Panc1 (cell line): ENCODE measurements around the gene SLC8A1. TPM values are rescaled to one million over a fixed set of nuclear protein-coding genes. Genes with fewer than 3 reads are reported as not detected.

Experiments used
- ATAC-seq: fragments of 200-7000 bp; cut with Tn5 transposase; 2 replicates; pipeline ENCODE4 v1.9.1; 2020; ENCODE audit warnings: mild to moderate bottlenecking, moderate library complexity
- BruUV-seq: library from RNA; stranded (reverse); fragments of 400-500 nt; replicated peaks from 2 replicates; lab custom pipeline; 2021; lab: Mats Ljungman, UMichigan
- CTCF ChIA-PET: fragments of 300-600 bp; sonication (Branson Sonifier 250); formaldehyde crosslinking; loops from one replicate; lab custom pipeline; 2022; ENCODE audit warnings: antibody characterized with exemption; lab: Charles Lee
- POLR2A ChIA-PET: fragments of 300-600 bp; sonication (Branson Sonifier 250); formaldehyde crosslinking; loops from one replicate; lab custom pipeline; 2022; ENCODE audit warnings: antibody characterized with exemption; lab: Charles Lee
- DNase-seq: peaks from one replicate; pipeline ENCODE4 v3.0.0-alpha.2; 2010; ENCODE audit warnings: low read depth, low spot score
- H3K27ac ChIP-seq: 2 replicates; pipeline ENCODE4 v1.5.1; 2011; ENCODE audit warnings: mild to moderate bottlenecking, low read length, inconsistent platforms
- H3K27me3 ChIP-seq: fragments of 200-500 bp; sonication (Bioruptor generic); 2 replicates; pipeline ENCODE4 v1.6.0; 2014; ENCODE audit warnings: low read length, inconsistent platforms; ENCODE audit not compliant: control insufficient read depth, insufficient read depth
- H3K36me3 ChIP-seq: fragments of 200-500 bp; sonication (Bioruptor generic); 2 replicates; pipeline ENCODE4 v1.5.1; 2014; ENCODE audit warnings: inconsistent platforms, mild to moderate bottlenecking, low read length, moderate library complexity; ENCODE audit not compliant: control insufficient read depth, insufficient read depth
- H3K4me1 ChIP-seq: 2 replicates; pipeline ENCODE4 v1.5.1; 2011; ENCODE audit warnings: inconsistent platforms, mild to moderate bottlenecking, low read length, moderate library complexity; ENCODE audit not compliant: control insufficient read depth, insufficient read depth
- H3K4me3 ChIP-seq, 2 experiments: 2 replicates each; pipeline ENCODE4 v1.5.1; 2011 to 2012; ENCODE audit warnings: low read depth in 2 of 2, low read length in 2 of 2, mild to moderate bottlenecking in 2 of 2, inconsistent platforms in 1 of 2, moderate library complexity in 1 of 2
- H3K9me3 ChIP-seq: fragments of 200-500 bp; sonication (Bioruptor generic); 2 replicates; pipeline ENCODE4 v1.5.1; 2014; ENCODE audit warnings: low read depth, mild to moderate bottlenecking, inconsistent platforms, low read length, moderate library complexity; ENCODE audit not compliant: control insufficient read depth, insufficient read depth
- POLR2AphosphoS5 ChIP-seq: IDR thresholded peaks from 2 replicates; pipeline ENCODE4 v1.6.1; 2012; ENCODE audit warnings: mild to moderate bottlenecking, low read depth, low read length, moderate library complexity
- SIN3A ChIP-seq: IDR thresholded peaks from 2 replicates; pipeline ENCODE4 v1.6.1; 2012; ENCODE audit warnings: low read depth, mild to moderate bottlenecking, low read length, moderate library complexity, borderline replicate concordance; ENCODE audit not compliant: insufficient read depth
- TCF7L2 ChIP-seq: IDR thresholded peaks from 2 replicates; pipeline ENCODE4 v1.6.1; 2011; ENCODE audit warnings: mild to moderate bottlenecking, low read depth, low read length, inconsistent platforms
- in situ Hi-C: cut with HindIII; loops from 2 replicates; pipeline ENCODE4 v1.10.0; 2016; ENCODE audit warnings: low sequenced_read_pairs, low pct_unique_long_range_greater_than_20kb
- intact Hi-C: fragments of 100-400 bp; cut with micrococcal nuclease; formaldehyde crosslinking; loops from one replicate; pipeline ENCODE4 v1.10.0; 2022; ENCODE audit not compliant: unreplicated experiment
- total RNA-seq: library from RNA; stranded (reverse); gene quantifications from one replicate; pipeline ENCODE4 v1.2.1, GENCODE V29; 2021; ENCODE audit not compliant: unreplicated experiment
- TF ChIP-seq, protein P1 (sequence below), 2 experiments: IDR thresholded peaks; 2 replicates each; pipeline ENCODE4 v1.6.1; 2011 to 2012; ENCODE audit warnings: low read depth in 2 of 2, control low read depth in 1 of 2, low read length in 1 of 2, mild to moderate bottlenecking in 1 of 2, moderate library complexity in 1 of 2; ENCODE audit not compliant: insufficient read depth in 1 of 2
- TF ChIP-seq, protein P2 (sequence below): fragments of 450-650 bp; IDR thresholded peaks from 2 replicates; pipeline ENCODE4 v1.5.1; 2017; ENCODE audit warnings: mild to moderate bottlenecking

Gene SLC8A1
- total RNA-seq, 1 experiment from 2014 or later = 0.59 TPM

DNA sequence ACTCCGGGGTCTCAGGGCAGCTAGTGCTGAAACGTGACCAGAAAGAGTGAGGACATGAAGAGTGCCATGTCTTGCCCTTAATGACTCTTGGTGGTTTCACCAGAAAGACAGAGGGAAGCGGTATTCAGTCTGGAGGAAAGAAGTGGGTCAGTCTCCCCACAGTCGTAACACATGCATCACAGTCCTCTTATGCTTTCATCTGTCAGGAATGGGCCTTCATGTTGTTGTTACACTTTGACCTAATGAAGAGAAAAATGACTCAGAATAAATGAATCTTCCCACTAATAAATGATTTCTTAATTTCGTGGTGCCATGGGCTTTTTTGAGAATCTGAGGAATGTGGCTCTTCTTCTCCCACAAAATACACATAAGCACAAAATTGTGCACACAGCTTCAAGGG is 103.2 kb downstream of the SLC8A1 start:
- no peak for TF ChIP-seq POLR2AphosphoS5
- TF ChIP-seq SIN3A = no peak
- TF ChIP-seq, protein P1, sequence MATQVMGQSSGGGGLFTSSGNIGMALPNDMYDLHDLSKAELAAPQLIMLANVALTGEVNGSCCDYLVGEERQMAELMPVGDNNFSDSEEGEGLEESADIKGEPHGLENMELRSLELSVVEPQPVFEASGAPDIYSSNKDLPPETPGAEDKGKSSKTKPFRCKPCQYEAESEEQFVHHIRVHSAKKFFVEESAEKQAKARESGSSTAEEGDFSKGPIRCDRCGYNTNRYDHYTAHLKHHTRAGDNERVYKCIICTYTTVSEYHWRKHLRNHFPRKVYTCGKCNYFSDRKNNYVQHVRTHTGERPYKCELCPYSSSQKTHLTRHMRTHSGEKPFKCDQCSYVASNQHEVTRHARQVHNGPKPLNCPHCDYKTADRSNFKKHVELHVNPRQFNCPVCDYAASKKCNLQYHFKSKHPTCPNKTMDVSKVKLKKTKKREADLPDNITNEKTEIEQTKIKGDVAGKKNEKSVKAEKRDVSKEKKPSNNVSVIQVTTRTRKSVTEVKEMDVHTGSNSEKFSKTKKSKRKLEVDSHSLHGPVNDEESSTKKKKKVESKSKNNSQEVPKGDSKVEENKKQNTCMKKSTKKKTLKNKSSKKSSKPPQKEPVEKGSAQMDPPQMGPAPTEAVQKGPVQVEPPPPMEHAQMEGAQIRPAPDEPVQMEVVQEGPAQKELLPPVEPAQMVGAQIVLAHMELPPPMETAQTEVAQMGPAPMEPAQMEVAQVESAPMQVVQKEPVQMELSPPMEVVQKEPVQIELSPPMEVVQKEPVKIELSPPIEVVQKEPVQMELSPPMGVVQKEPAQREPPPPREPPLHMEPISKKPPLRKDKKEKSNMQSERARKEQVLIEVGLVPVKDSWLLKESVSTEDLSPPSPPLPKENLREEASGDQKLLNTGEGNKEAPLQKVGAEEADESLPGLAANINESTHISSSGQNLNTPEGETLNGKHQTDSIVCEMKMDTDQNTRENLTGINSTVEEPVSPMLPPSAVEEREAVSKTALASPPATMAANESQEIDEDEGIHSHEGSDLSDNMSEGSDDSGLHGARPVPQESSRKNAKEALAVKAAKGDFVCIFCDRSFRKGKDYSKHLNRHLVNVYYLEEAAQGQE (IDR thresholded peaks at IDR 0.05; ENCODE audit: insufficient read depth in 1 of 2, low read depth in 2 of 2, low read length in 1 of 2) = no peak
- TF ChIP-seq TCF7L2 = no peak
- TF ChIP-seq, protein P2, sequence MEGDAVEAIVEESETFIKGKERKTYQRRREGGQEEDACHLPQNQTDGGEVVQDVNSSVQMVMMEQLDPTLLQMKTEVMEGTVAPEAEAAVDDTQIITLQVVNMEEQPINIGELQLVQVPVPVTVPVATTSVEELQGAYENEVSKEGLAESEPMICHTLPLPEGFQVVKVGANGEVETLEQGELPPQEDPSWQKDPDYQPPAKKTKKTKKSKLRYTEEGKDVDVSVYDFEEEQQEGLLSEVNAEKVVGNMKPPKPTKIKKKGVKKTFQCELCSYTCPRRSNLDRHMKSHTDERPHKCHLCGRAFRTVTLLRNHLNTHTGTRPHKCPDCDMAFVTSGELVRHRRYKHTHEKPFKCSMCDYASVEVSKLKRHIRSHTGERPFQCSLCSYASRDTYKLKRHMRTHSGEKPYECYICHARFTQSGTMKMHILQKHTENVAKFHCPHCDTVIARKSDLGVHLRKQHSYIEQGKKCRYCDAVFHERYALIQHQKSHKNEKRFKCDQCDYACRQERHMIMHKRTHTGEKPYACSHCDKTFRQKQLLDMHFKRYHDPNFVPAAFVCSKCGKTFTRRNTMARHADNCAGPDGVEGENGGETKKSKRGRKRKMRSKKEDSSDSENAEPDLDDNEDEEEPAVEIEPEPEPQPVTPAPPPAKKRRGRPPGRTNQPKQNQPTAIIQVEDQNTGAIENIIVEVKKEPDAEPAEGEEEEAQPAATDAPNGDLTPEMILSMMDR = no peak
- DNase-seq = no peak
- BruUV-seq = no TSS peak
- Histone ChIP-seq H3K9me3 (no peaks in the 10 kb centered on the region), H3K4me1 (no peaks in the 10 kb centered on the region), H3K4me3 (no peak overlapping the region), H3K27me3 (no peaks in the 10 kb centered on the region), H3K27ac (no peak overlapping the region), H3K36me3 (no peaks in the 10 kb centered on the region)
- CTCF ChIA-PET = no interaction called here
- POLR2A ChIA-PET = no interaction called here
- no peak for ATAC-seq
- in situ Hi-C loops = no loop called here
- intact Hi-C loops = no loop called here

DNA sequence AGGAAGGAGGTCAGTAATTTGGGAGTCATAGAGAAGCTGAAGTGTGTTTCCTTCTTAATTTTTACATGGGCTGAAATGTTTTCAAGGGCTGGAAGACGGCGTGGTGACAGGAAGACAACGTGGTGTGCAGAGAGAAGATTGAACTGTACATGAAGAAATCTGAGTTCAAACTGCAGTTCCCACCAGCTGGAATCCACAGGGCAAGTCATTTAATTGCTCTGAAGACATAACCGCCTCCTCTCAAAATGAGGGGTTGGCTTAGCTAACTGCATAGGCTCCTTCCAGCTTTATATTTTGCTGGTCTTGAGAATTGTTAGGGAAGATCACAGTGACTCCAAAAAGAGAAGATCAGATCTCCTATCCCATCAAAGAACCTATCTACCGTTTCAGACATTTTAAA is 103.9 kb downstream of the SLC8A1 start:
- H3K4me1 ChIP-seq = no peaks in the 10 kb centered on the region
- TF ChIP-seq, protein P2 = no peak
- TF ChIP-seq SIN3A = no peak
- TF ChIP-seq, protein P1 (IDR thresholded peaks at IDR 0.05; ENCODE audit: insufficient read depth in 1 of 2, low read depth in 2 of 2, low read length in 1 of 2) = no peak
- TF ChIP-seq POLR2AphosphoS5 = no peak
- TF ChIP-seq TCF7L2 = no peak
- in situ Hi-C loops (no loop called here), intact Hi-C loops (no loop called here)
- ATAC-seq (no peak), DNase-seq (no peak)
- no peaks in the 10 kb centered on the region for H3K27me3 ChIP-seq
- CTCF ChIA-PET = no interaction called here
- POLR2A ChIA-PET = no interaction called here
- no peaks in the 10 kb centered on the region for H3K9me3 ChIP-seq
- no peaks in the 10 kb centered on the region for H3K36me3 ChIP-seq
- H3K4me3 ChIP-seq = no peak overlapping the region
- H3K27ac ChIP-seq = no peak overlapping the region
- no TSS peak for BruUV-seq
